Subcutaneous preadipocyte (primary cell): ENCODE results near the gene AURKA. TPM values are rescaled to one million over a fixed set of nuclear protein-coding genes. Genes with fewer than 3 reads are reported as not detected.

ENCODE experiments used
- total RNA-seq: library from RNA; depleted of rRNA; stranded (reverse); fragments of >200 nt; gene quantifications from 2 replicates; pipeline ENCODE4 v1.2.3, GENCODE V29; 2012

AURKA gene
- 29.4 and 62.9 TPM in 2 replicates for total RNA-seq

DNA sequence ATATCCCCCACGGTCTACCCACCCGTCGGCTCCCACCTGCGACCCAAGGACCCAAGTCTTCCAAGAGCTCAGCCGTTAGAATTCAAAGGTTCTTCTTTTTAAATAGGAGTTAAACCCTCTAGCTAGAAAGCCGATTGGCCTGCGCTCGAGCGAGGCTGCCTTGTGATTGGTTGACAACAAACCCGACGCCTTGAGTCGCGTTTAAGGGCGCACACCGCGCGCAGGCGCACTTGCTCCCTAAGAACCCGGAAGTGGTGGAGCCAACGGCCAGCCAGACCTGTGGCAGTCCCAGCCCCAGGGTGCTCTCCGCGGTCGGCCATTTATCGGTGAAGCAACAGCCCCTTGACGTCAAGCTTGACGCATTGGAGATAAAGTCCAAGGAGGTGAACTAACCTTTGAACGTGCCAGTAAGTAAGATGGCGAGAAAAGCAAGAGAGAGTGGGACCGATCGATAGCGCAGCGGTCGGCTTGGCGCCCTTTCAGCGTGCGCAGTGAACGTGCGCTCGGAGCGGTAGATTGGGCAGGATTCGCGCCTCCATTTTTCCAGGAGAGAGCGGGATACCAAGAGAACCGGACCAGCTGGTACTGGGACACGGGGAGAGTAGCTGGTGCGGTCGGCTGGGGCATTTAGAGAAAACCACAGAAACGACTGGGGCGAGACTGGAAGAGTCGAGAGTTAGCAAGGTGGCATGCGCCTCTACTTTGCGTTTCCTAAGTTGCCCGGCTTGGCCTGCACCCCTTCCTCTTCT is at the start of gene AURKA, which contains the start of gene CSTF1:
AURKA (minus strand) TSS at position 84 of the 749 bp plus-strand sequence. CDS start 4,018 bp downstream, outside the sequence.
CSTF1 (plus strand) TSS at position 514 of the 749 bp plus-strand sequence. CDS start 2,908 bp downstream, outside the sequence.

DNA sequence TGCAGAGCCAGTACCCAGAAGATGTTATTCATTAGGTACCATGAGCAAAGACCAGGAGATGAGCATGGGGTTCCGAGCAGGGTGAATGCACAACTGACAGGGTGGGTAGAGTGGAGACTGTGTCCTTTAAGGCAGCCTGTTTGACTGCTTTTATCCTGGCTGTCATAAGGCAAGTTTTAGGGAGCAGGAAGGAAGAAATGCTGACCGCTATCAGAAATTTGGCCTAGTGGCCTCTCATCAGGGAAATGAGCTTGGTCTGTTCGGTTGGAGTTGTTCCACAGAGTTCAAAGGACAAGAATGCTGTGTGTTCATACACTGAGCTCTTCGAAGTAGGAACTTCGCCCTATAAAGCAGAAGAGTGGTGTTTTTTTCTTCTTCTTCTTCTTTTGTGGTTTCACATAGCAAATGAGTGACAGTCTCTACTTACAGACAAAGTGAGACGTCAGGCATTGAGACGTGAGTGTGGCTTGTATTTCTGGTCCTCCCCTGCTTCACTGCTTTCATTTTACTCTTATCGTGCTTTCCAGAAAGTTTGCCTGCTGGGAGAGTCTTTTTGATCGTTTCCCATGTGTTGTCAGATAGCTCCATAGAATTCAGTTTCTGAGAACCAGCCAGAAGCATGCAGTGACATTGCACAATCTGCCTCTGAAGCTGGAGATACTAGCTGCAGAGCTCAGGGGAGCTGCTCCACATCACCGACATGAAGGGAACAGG is 19.9 kb upstream of the AURKA start, which contains the start of gene CASS4:
CASS4 (plus strand) TSS at position 502 of the 714 bp plus-strand sequence; CDS start at position 701, 199 bp downstream.

DNA sequence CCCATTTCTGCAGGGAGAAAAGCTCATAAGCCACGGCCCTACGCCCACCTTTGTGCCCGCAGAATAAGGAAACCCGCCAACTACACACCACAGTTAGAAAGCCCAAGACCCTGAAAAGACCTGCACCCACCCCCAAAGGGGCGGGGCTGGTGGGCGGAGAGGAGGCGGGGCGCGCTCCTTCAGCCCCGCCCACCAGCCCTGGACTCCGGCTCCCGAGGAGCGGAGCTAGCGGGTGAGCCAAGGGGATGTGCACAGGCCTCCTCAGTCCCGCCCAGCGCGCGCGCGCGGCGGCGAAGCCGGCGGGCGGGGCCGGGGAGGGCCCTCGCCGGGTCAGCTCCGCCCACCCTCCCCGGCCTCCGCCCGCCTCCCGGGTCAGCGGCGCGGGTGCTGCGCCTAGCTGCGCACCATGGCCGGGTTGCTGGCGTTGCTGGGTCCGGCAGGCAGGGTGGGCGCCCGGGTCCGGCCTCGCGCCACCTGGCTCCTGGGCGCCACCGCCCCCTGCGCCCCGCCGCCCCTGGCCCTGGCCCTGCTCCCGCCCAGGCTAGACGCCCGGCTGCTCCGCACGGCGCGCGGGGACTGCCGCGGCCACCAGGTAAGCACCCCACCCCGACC is 33.3 kb downstream of the AURKA start, which contains the start of gene FAM210B:
FAM210B (plus strand) TSS at position 375 of the 612 bp plus-strand sequence; CDS start at position 407, 32 bp downstream.

Other genes starting within 250 kb of the AURKA start
- not detected in 2 replicates for gene MC3R, start 143.5 kb downstream of the AURKA start, total RNA-seq
- gene FAM210B, start 33.2 kb downstream of the AURKA start, total RNA-seq, result 41.9 and 46.5 TPM in 2 replicates
- gene CSTF1, start 430 bp upstream of the AURKA start, total RNA-seq, result 30.5 and 36.8 TPM in 2 replicates
- gene CASS4, start 20.0 kb upstream of the AURKA start, total RNA-seq, result under 0.01 and 0.20 TPM in 2 replicates
- gene RTF2, start 76.4 kb upstream of the AURKA start, total RNA-seq, result 46.1 and 47.0 TPM in 2 replicates
- gene FAM209A, start 132.5 kb upstream of the AURKA start, total RNA-seq, result not detected in 2 replicates
- gene FAM209B, start 141.0 kb upstream of the AURKA start, total RNA-seq, result not detected in 2 replicates
- 1.2 TPM in 1 of 2 replicates, not detected in the other for gene TFAP2C, start 237.1 kb upstream of the AURKA start, total RNA-seq